Measurements from ENCODE around the gene PFDN4. TPM values are rescaled to one million over a fixed set of nuclear protein-coding genes. Genes with fewer than 3 reads are reported as not detected.

The PFDN4 gene
- total RNA-seq, 2 donors from 2014 or later, result 22.1 to 22.2 TPM

DNA sequence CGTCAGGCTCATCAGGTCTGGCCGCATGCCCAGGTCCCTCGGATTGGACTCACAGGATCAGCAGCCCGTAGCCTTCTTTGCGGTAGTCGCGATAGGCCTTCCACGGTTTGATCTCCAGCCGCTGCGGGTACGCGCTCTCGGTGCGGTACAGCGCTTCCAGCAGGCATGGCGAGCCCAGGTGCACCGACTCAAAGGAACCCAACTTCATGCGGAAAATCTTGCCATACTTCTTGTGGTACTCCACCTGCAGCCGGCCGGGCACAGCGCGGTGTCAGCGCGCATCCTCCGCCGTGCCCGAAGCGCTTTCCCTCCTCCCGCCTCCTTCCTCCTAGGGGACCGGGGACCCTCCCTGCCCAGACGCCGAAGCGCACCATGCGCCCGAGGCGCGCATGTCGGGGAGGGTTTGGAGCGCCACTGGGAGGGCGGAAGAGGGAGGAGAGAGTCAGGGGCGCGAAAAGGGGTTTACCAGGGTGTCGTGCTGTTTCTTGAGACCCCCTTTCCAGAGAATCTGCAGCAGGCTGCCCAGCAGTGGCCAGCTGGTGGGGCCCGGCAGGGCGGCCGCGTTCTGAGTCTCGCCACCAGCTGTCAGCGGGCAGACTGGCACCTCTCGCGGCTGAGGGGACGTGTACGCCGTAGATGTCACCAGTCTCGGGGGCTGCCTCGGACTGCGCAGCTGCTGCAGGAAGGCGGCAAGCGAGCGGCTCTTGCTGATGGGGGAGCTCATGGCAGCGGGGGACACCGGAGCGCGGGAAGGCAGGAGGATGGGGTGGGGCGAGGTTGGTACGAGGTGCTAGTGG is 34.8 kb upstream of the PFDN4 start:
- DNase-seq (no peak), ATAC-seq (no peak)
- intact Hi-C loops (cut with DNase I), result no loop called here

DNA sequence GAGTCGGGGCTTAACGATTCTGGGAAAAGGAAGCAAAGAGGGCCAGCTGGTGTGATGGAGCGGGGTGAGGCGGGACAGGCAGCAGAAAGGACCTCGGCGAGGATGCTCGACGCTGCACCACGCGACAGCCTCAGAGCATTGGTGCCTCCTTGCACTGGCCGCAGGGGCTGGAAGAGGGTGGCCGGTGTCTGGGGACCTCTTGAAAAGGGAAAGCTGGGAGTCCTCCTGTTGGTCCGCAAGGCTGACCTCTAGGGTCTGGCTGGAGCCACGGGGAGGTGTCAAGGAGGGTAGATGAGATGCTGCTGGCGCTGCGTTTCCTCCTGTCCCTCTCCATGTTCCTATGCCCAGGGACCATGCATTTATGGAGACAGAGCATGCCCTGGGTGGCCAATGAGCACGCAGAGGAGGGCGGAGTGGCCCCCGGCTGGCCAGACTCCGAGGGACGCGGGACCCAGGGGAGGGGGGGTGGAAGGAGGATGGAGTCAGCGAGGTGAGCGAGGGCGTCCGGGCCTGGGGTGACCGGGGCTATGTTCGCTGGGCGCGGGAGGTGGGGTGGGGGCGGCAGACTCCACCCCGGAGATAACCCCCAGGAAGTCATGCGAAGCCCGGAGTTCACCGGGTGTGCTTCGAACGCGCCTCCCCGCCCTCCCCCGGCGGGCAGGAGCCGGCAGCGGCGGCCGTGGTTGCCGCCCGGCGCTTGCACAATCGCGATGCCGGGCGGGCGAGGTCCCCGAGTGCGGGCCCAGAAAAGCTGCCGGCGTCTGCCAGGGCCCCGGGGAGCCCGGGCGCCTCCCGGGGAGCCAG is 34.0 kb upstream of the PFDN4 start, which contains the start of gene CYP24A1:
CYP24A1 (minus strand) TSS at position 334 of the 804 bp plus-strand sequence. CDS start 407 bp downstream, outside the sequence.
- intact Hi-C loops (cut with DNase I), result no loop called here
- ATAC-seq, result peak; percentile 15 to 44
- peak; percentile 35 for DNase-seq

- intact Hi-C loops (cut with DNase I), result no loop called here
- DNase-seq, result no peak
- ATAC-seq, result no peak
These were observed 33.3 kb upstream of the PFDN4 start for GRCh38 chr20:54174457-54175175.

GRCh38 chr20:54176610-54177009 is 31.3 kb upstream of the PFDN4 start:
- intact Hi-C loops (cut with DNase I), result no loop called here
- ATAC-seq (no peak), DNase-seq (no peak)

- intact Hi-C loops (cut with DNase I), result no loop called here
- DNase-seq, result no peak
- ATAC-seq, result no peak
These were observed 30.5 kb upstream of the PFDN4 start for GRCh38 chr20:54177378-54177777.

DNA sequence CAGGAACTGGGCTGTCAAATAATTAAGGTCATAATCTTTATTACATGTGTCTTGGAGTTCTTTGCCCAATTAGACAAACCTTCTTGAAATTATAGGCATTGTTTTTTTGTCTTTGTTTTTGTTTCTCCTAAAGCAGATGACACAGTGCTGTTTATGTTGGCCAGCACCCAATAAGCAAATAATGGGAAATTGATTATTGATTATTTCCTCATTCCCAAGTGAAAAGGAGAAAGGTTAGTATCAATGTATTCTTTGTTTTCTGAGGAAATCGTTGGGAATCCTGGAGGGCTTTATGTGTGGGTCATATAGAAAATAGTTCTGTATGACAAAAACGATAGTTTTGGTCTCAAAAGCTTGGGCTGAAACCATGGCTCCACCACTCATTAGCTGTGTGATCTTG is 29.6 kb upstream of the PFDN4 start:
- intact Hi-C loops (cut with DNase I), result no loop called here
- DNase-seq (no peak), ATAC-seq (no peak)

DNA sequence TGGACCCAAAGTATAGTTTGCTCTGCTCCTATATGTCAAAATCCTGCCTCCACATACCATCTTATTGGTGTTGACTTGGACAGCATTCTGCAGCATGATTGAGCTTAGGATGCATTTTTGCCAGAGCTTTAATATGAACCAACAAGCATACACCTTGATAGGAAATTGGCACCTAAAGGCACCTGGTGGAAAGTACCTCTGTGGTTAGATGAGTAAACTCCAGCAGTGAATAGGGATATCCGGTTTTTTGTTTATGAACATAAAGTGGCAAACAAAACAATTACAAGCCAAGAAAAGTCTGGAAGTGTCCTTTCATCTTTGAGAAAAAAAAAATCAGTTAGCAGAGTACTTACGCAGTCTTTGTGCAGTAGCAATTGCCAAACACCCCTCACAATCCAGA is 27.9 kb upstream of the PFDN4 start:
- intact Hi-C loops (cut with DNase I), result no loop called here
- ATAC-seq (no peak), DNase-seq (no peak)

- intact Hi-C loops (cut with DNase I), result no loop called here
- no peak for ATAC-seq
- no peak for DNase-seq
These were observed 27.0 kb upstream of the PFDN4 start for GRCh38 chr20:54180931-54181330.

DNA sequence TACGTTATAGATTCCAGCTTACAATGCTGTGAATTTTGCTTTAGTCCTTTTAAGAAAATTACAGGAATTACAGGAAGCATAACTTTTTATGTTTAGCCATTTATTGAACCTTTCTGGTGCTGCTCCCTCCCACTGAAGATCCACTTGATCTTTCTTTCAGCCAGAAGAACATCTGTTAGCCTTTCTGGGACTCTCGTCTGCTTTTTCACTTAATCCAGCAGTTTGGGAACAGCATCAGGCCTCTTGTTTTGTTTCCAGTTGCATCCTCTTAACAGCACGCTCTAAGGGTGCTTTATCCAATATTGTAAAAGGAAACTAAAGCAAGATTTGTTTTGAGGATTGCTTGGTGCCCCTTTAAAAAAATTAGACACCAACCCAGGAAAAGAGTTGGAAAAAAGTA is 23.8 kb upstream of the PFDN4 start:
- DNase-seq (no peak), ATAC-seq (no peak)
- intact Hi-C loops (cut with DNase I), result no loop called here

DNA sequence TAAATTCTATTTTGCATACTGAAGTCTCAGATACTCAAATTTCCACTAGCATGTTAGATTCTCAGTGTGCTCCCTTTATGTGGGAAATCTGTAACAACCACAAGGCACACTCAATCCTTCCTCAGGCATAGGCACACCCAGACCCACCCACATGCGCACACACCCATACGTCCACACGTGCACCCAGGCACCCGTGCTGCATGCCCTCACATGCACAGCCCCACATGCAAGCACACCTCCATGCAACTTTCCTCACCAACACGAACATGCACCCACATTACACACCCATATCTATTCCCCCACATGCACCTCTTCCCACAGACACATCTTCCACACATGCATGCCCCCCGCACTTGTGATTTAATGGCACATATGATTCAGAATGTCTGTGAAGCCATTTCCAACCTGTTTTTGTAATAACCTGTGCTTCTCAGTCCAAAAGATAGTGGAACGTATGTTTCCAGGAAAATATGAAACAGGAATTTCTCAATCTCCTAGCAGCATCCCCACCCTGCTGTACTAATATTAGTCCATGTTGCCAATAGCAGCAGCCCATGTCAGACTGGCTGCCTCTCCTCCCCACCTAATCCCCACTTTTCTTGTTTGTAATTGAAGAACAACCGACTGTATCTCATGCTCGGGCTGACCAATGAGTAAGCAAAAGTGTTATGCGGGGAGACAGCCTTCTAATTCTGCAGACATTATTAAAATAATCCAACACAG is 22.8 kb upstream of the PFDN4 start:
- intact Hi-C loops (cut with DNase I), result no loop called here
- ATAC-seq (peak in 1 of 2 donors; percentile 76), DNase-seq (no peak)

DNA sequence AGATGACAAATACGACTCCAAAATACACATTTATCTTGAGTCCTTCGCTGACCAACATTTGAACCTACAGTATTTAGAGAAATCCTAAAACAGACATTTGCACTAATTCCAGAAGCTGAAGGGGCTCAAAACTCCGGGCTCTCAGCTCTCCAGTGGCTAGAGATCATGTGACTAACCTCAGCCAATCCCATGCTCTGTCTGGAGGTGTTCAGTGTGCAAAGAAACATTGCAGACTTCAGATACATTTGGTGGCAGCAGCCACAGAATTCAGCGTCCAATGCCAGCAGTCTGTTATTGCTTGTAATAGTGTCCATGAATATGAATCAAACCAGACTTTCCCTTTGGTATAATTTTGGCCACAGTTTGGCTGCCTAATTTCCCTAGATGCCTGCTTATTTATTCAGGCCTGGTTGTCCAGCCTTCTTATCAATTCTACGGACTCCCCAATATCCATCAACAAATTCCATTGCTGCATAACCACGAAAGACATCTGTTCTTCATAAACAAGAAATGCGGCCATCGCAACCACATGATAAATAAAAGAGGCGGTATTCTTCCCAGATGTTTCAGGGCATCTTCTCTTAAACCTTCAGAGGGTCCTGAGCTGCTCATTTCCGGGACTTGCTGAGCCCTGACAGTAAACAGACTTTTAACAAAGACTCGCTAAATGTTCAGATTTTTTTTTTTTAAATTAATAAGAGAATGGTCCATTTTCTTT is 19.6 kb upstream of the PFDN4 start:
- no peak for ATAC-seq
- intact Hi-C loops (cut with DNase I), result no loop called here
- DNase-seq, result no peak

GRCh38 chr20:54189630-54190029 is 18.3 kb upstream of the PFDN4 start:
- intact Hi-C loops (cut with DNase I), result no loop called here
- ATAC-seq (no peak), DNase-seq (no peak)

GRCh38 chr20:54190217-54190616 is 17.7 kb upstream of the PFDN4 start:
- DNase-seq, result no peak
- intact Hi-C loops (cut with DNase I), result no loop called here
- no peak for ATAC-seq

GRCh38 chr20:54193817-54194216 is 14.1 kb upstream of the PFDN4 start:
- DNase-seq (no peak), ATAC-seq (no peak)
- intact Hi-C loops (cut with DNase I), result no loop called here

DNA sequence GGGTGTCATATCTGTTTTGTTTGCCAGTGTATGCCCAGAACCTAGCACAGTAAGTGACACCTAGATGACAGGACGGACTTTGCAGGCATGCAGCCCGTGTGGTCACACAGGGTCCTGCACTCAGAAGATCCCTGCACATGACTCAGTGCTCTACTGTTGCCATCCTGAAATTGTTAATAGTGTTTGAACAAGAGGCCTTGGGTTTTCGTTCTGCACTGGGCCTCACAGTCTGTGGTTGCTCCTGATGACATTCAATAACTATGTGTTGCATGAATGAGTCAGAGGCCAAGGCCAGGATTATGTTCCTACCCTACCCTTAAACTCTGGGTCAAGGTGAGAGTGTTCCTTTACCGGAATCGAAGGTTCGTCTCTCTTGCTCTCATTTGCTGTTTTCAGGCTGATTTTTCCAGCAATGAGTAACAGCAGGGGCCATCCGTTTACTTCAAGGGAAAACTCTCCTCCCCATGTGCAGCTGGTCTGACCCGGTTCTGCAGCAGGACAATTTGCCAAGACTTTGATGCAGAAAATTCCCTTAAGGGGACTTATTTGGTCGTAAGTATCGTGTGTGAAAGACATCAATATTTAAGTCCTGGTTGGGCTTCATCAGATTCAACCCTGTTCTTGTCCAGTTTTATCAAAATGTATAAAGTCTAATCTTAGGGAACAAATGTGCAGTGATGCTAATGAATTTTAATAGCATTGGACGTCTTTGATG is 13.0 kb upstream of the PFDN4 start:
- ATAC-seq (no peak), DNase-seq (no peak)
- intact Hi-C loops (cut with DNase I), result loop anchor here in 1 of 2 donors (5.0 kb wide), 1 partner anchor 83 kb away; no protein-coding TSS in a partner anchor

GRCh38 chr20:54195483-54196472 is 12.1 kb upstream of the PFDN4 start:
- DNase-seq (no peak), ATAC-seq (no peak)
- intact Hi-C loops (cut with DNase I), result loop anchor here in 1 of 2 donors (5.0 kb wide), 1 partner anchor 83 kb away; no protein-coding TSS in a partner anchor

Measured in left cardiac atrium (tissue), 4 donors.